ENCODE measurements around the gene STK10. TPM values are rescaled to one million over a fixed set of nuclear protein-coding genes. Genes with fewer than 3 reads are reported as not detected.

Gene STK10
- polyA plus RNA-seq, 1 experiment = 14.3 TPM

- ChIA-PET POLR2A (no interaction called here), CTCF (interaction anchor here (0.8 kb wide), 2 partner anchors 8 to 15 kb away, joined by 3 to 4 read pairs; no protein-coding TSS in a partner anchor)
- Histone ChIP-seq H3K27me3 (ENCODE audit: control insufficient read depth, insufficient read depth, low read length) (no peaks in the 10 kb centered on the region), H3K4me3 (ENCODE audit: low read depth, low read length) (no peak overlapping the region), H3K36me3 (ENCODE audit: control insufficient read depth, insufficient read depth, low read length) (no peaks in the 10 kb centered on the region)
- DNase-seq (ENCODE audit: low read depth) = no peak
- TF ChIP-seq CTCF (IDR thresholded peaks at IDR 0.05; ENCODE audit: insufficient read depth, low read depth, low read length) = no peak
These were observed 177.7 kb downstream of the STK10 start for GRCh38 chr5:172010278-172010677.

GRCh38 chr5:172009536-172010270 lies 178.3 kb downstream of the STK10 start:
- no peak for TF ChIP-seq CTCF (IDR thresholded peaks at IDR 0.05; ENCODE audit: insufficient read depth, low read depth, low read length)
- H3K27me3 ChIP-seq (ENCODE audit: control insufficient read depth, insufficient read depth, low read length) = no peaks in the 10 kb centered on the region
- H3K36me3 ChIP-seq (ENCODE audit: control insufficient read depth, insufficient read depth, low read length) = no peaks in the 10 kb centered on the region
- no peak overlapping the region for H3K4me3 ChIP-seq (ENCODE audit: low read depth, low read length)
- no peak for DNase-seq (ENCODE audit: low read depth)
- CTCF ChIA-PET = interaction anchor here (0.8 to 1.1 kb wide), 3 partner anchors 9 to 98 kb away, joined by 3 to 6 read pairs (median 4); no protein-coding TSS in a partner anchor
- POLR2A ChIA-PET = no interaction called here

GRCh38 chr5:172008689-172009141 lies 179.3 kb downstream of the STK10 start:
- ChIA-PET CTCF (interaction anchor here (1.1 to 2.2 kb wide), 3 partner anchors 51 to 180 kb away, joined by 6 to 8 read pairs (median 6); partner anchors contain the start of gene STK10), POLR2A (no interaction called here)
- no peaks in the 10 kb centered on the region for H3K36me3 ChIP-seq (ENCODE audit: control insufficient read depth, insufficient read depth, low read length)
- DNase-seq (ENCODE audit: low read depth) = no peak
- no peaks in the 10 kb centered on the region for H3K27me3 ChIP-seq (ENCODE audit: control insufficient read depth, insufficient read depth, low read length)
- no peak for TF ChIP-seq CTCF (IDR thresholded peaks at IDR 0.05; ENCODE audit: insufficient read depth, low read depth, low read length)
- H3K4me3 ChIP-seq (ENCODE audit: low read depth, low read length) = no peak overlapping the region

- ChIA-PET POLR2A (interaction anchor here (0.7 kb wide), 1 partner anchor 689 kb away, joined by 3 read pairs; no protein-coding TSS in a partner anchor), CTCF (interaction anchor here (1.4 to 2.6 kb wide), 6 partner anchors 11 to 180 kb away, joined by 4 to 22 read pairs (median 7); partner anchors contain the start of gene STK10)
- no peaks in the 10 kb centered on the region for H3K36me3 ChIP-seq (ENCODE audit: control insufficient read depth, insufficient read depth, low read length)
- TF ChIP-seq CTCF (IDR thresholded peaks at IDR 0.05; ENCODE audit: insufficient read depth, low read depth, low read length) = no peak
- no peaks in the 10 kb centered on the region for H3K27me3 ChIP-seq (ENCODE audit: control insufficient read depth, insufficient read depth, low read length)
- no peak overlapping the region for H3K4me3 ChIP-seq (ENCODE audit: low read depth, low read length)
- DNase-seq (ENCODE audit: low read depth) = no peak
These were observed 179.9 kb downstream of the STK10 start for GRCh38 chr5:172008111-172008455.

Data from BJ (cell line).